ENCODE measurements around the gene CMIP.
"Not testable (repeated sequence)": the region's sequence is repeated elsewhere in the genome, so short reads cannot be mapped to it uniquely, and the experiment has no call there.

Gene CMIP

DNA sequence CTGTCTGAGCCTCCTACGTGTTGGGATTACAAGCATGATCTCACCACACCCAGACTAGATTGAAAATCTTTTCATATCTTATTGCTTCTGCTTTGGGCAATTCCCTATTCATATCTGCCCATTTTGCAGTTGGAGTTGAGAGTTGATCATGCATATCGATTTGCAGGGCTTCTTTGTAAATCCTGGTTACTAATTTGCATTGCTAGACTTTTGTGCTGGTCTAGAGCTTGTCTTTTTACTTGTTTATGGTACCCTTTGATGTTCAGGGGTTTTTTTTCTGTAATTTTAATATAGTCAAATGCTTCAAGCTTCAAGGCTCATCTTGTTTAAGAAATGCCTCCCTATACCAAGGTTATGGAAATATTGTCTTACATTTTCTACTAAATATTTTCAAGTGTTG lies 23.5 kb upstream of the CMIP start:
- H3K4me3 ChIP-seq (ENCODE audit: low read depth, low read length): no peak overlapping the region

DNA sequence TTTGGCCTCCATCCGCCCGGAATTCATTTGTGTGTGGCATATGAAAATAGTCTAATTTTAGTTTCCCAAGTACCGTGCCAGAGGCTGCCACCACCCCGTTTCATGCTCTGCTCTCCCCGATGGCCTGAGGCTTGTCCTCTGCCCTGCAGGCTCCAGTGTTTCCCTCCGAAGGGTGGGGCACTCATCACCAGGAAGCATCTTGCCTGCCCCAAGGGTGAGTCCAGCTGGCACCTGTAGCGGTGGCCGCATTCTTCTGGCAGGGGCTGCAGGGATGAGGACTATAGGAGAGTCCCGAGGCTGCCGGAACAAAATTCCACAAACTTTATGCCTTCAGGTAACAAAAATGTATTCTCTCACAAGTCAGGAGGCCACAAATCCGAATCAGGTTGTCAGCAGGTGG lies 23.1 kb upstream of the CMIP start:
- no peak overlapping the region for H3K4me3 ChIP-seq (ENCODE audit: low read depth, low read length)

GRCh38 chr16:81422153-81422552 lies 22.5 kb upstream of the CMIP start:
- not testable (repeated sequence) for H3K4me3 ChIP-seq (ENCODE audit: low read depth, low read length)

GRCh38 chr16:81424771-81425170 lies 19.8 kb upstream of the CMIP start:
- H3K4me3 ChIP-seq (ENCODE audit: low read depth, low read length): no peak overlapping the region

DNA sequence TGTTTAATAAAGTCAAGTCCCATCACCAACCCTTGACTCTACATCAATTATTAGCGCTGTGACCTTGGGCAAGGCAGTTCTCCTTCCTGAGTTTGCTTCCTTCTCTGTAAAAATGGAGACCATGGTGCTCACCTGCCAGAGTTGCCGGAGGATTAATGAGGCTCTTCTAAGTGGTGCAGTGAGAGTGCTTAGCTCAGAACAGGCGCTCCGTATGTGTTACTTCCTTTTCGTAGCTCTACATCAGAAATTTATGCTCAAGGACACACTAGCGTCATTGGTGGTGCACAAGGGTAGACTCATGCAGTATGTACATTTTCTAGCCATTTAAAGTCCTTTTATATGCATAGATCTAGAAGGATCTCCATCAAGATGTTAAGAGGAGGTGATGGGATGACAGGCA lies 17.4 kb upstream of the CMIP start:
- no peak overlapping the region for H3K4me3 ChIP-seq (ENCODE audit: low read depth, low read length)

DNA sequence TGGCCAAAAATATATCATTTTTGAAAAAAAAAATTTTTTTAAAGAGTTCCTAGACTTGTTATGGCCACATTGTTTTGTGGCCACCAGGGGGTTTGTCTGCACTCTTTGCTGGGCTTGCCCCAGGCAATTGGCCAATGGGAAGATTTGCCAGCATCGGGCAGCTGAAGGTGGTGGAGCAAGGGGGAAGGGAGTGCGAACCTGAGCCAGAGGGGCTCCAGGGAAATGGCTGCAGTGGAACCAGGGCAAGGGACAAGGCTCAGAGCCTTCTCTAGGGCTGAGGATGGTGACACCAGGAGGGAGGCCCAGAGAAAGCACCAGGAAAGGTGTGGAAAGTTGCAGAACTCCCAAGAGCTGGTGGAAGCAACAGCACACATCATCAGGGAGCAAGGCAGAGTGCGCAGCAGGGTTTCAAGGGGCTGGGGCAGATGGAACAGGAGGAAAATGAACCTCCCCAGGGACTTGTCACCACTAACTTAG lies 15.5 kb upstream of the CMIP start:
- no peak overlapping the region for H3K4me3 ChIP-seq (ENCODE audit: low read depth, low read length)

GRCh38 chr16:81431554-81432353 lies 12.9 kb upstream of the CMIP start:
- H3K4me3 ChIP-seq (ENCODE audit: low read depth, low read length): no peak overlapping the region

DNA sequence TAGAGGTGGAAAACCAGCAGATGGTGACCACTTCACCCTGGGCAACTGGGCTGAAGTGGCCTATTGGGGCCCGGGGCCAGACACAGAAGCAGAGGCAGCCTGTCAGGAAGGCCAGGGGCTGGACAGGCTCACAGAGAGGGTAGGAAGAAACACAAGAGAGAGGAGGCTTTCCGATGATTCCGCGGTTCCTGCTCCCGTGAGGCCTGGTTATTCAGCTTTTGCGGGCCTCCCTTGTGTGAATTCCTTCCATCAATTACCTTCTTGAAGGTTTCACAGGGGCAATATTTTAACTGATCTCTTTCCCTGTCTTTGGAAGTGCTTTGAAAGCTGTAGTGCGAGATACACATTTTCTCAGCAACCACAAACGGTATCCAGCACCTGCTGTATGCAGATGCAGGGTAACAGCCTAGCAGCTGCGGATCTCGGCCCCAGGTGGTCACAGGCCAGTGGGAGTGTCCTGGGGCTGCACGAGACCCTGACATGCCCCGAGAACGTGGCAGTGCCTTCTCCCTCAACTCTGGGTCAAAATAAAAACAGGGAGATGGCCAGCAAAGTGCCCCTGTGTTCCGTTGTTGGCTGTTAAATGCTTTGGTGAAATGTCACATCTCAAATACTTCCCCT lies 11.6 kb upstream of the CMIP start:
- no peak overlapping the region for H3K4me3 ChIP-seq (ENCODE audit: low read depth, low read length)

GRCh38 chr16:81435103-81435502 lies 9.5 kb upstream of the CMIP start:
- H3K4me3 ChIP-seq (ENCODE audit: low read depth, low read length): no peak overlapping the region

DNA sequence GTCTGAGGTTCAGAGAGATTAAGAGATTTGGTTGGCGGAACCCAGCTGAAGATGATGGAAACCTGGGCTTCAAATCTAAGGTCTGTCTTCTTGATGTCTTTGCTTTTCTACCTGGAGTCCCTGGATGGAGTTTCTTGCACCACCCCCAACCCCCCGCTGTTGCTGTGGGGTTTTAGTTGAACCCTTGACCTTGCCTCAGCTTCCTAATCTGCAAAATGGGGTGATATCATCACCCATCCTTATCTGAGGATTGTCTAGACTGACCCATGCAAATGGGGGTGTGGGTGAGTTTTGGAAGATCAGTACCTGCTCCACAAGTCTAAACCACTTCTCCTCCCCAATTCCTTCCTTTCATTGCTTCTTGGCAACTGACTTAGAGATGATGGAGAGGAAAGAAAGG lies 9.0 kb upstream of the CMIP start:
- no peak overlapping the region for H3K4me3 ChIP-seq (ENCODE audit: low read depth, low read length)

DNA sequence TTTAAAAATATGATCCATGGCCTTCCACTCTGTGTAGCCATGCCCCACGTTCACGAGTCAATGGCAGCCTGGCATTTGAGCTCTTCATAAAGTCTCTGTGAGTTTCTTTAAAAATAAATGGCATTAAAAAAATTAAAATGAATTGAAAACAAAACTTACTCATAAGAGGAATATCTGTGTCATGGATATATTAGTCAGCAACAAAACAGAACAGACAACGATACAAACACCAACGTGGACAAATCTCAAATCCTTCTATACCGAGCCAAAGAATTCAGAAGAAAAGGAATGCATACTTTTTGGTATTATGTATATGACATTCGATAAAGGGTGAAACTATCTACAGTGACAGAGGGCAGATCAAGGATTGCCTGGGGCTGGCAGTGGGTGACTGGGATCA lies 8.2 kb upstream of the CMIP start:
- no peak overlapping the region for H3K4me3 ChIP-seq (ENCODE audit: low read depth, low read length)

GRCh38 chr16:81437865-81438264 lies 6.7 kb upstream of the CMIP start:
- no peak overlapping the region for H3K4me3 ChIP-seq (ENCODE audit: low read depth, low read length)

GRCh38 chr16:81440888-81441761 lies 3.5 kb upstream of the CMIP start:
- H3K4me3 ChIP-seq (ENCODE audit: low read depth, low read length): no peak overlapping the region

DNA sequence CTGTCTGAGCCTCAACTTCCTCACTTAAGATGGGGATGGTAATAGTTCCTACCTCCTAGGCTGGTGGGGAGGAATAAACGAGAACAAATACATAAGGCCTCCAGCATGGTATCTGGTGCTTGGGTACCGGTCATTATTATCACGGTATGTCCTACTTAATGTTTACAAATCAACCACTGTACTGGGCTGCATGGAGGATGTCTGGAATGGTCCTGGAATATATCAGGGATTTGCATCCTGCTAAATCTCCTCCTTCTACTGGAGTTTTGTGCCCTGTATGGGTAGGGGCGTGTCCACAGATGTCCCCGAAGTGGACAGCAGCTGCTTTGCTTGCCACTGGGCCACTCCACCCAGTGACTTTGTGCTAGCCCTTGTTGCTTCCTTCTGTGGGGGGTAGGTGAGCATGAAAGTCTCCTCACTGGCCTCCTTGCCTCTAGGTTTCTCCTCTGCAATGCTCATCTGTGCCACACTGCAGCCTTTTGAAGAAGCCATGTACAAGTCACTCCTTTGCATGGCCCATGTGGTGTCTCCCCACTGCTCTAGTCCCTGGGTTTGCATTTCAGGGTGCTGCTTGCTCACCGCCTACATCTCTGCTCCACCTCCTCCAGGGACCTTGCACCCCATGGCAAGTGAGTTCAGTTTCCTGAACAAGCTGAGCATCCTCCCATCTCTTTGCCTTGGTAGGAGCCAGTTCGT lies 2.2 kb upstream of the CMIP start:
- no peak overlapping the region for H3K4me3 ChIP-seq (ENCODE audit: low read depth, low read length)

DNA sequence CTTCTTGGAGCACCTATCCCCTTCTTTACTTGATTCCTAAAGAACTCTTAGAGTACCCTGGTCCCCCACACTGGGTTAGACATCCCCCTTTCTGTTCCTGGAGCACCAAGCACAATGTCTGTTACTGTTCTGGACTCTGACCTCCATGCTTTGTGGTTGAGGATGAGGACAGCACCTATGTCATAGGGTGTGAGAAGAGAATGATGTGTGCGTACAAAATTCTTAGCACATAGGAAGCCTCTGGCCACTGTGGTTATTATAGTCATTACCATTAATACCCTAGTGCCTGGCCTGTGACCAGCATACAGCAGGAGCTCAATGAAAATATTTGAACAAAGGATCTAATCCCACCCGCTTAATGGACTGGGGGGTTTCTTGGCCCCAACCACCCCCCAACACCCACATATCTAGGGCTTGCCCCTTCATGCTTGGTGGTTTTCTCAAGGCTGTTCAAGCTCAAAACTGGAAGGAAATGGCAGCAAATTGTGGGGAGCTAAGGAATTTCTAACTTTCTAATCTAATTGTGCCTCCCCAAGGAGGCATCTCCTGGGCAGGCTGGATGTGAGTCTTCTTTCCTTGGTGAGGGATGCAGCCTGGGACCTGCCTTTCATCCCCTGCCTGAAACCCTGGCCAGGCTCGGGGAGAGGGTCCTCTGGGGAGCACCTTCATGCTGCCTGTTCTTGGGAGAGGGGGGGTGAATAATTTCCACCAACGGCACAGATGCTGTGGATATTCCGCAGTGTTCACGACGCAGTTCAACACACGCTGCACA lies 1.5 kb upstream of the CMIP start:
- no peak overlapping the region for H3K4me3 ChIP-seq (ENCODE audit: low read depth, low read length)

GRCh38 chr16:81443688-81444447 lies 740 bp upstream of the CMIP start:
- peak overlapping the region; percentile 47 for H3K4me3 ChIP-seq (ENCODE audit: low read depth, low read length)

- peak overlapping the region; percentile 83 for H3K4me3 ChIP-seq (ENCODE audit: low read depth, low read length)
Measured at GRCh38 chr16:81445143-81445961, 744 bp downstream of the CMIP start.

Data from iPS-11a (cell line).